ENCODE data around the gene ABLIM2. TPM values are rescaled to one million over a fixed set of nuclear protein-coding genes. Genes with fewer than 3 reads are reported as not detected.

Gene ABLIM2
- total RNA-seq, 2 donors from 2014 or later: 2.6 to 7.3 TPM

DNA sequence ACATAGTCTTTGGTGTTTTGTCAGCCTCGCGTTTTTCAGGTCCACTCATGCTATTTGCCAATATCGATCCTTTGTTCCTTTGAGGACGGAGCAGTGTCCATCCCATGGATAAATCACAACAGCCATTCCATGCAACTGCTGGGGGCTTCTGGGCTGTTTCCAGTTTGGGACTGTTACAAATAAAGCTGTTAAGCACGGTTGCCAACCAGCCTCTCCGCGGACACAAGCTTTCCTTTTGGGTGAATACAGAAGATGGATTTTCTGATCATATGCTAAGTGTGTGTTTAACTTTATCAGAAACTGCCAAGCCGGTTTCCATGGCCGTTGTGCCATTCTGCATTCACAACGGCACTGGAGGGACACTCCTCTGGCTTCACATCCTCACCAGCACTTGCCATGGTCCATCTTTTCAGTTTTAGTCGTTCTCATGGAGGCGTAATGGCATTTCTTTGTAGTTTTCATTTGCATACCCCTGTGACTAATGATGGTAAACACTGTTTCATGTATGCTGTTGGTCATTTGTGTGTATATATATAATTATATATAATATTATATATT, 67.8 kb downstream of the ABLIM2 start:
- no peak for DNase-seq (ENCODE audit: low spot score)
- H3K9me3 ChIP-seq: no peaks in the 10 kb centered on the region
- no peak overlapping the region for H3K27ac ChIP-seq
- H3K4me3 ChIP-seq: no peak overlapping the region
- 75% methylated on average over 12 of the region's 12 CpGs for WGBS
- H3K27me3 ChIP-seq (replicated peaks; ENCODE audit: insufficient read depth): no peaks in the 10 kb centered on the region
- intact Hi-C loops (cut with DNase I): no loop called here
- TF ChIP-seq POLR2AphosphoS5 (IDR thresholded peaks at IDR 0.05) (no peak), POLR2A (IDR thresholded peaks at IDR 0.05) (no peak)
- TF ChIP-seq, protein P1, sequence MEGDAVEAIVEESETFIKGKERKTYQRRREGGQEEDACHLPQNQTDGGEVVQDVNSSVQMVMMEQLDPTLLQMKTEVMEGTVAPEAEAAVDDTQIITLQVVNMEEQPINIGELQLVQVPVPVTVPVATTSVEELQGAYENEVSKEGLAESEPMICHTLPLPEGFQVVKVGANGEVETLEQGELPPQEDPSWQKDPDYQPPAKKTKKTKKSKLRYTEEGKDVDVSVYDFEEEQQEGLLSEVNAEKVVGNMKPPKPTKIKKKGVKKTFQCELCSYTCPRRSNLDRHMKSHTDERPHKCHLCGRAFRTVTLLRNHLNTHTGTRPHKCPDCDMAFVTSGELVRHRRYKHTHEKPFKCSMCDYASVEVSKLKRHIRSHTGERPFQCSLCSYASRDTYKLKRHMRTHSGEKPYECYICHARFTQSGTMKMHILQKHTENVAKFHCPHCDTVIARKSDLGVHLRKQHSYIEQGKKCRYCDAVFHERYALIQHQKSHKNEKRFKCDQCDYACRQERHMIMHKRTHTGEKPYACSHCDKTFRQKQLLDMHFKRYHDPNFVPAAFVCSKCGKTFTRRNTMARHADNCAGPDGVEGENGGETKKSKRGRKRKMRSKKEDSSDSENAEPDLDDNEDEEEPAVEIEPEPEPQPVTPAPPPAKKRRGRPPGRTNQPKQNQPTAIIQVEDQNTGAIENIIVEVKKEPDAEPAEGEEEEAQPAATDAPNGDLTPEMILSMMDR (IDR thresholded peaks at IDR 0.05): no peak
- H3K36me3 ChIP-seq: no peaks in the 10 kb centered on the region
- H3K4me1 ChIP-seq (replicated peaks): no peaks in the 10 kb centered on the region

GRCh38 chr4:8090312-8090711, 68.3 kb downstream of the ABLIM2 start:
- Histone ChIP-seq H3K4me3 (no peak overlapping the region), H3K36me3 (no peaks in the 10 kb centered on the region), H3K9me3 (no peaks in the 10 kb centered on the region), H3K27me3 (replicated peaks; ENCODE audit: insufficient read depth) (no peaks in the 10 kb centered on the region), H3K4me1 (replicated peaks) (no peaks in the 10 kb centered on the region), H3K27ac (no peak overlapping the region)
- peak; percentile 33 for DNase-seq (ENCODE audit: low spot score)
- TF ChIP-seq POLR2A (IDR thresholded peaks at IDR 0.05) (no peak), POLR2AphosphoS5 (IDR thresholded peaks at IDR 0.05) (peak; percentile 53)
- TF ChIP-seq, protein P1 (IDR thresholded peaks at IDR 0.05): no peak
- intact Hi-C loops (cut with DNase I): no loop called here
- 41% methylated on average over 4 of the region's 4 CpGs for WGBS

GRCh38 chr4:8089862-8090261, 68.8 kb downstream of the ABLIM2 start:
- H3K27ac ChIP-seq: no peak overlapping the region

DNA sequence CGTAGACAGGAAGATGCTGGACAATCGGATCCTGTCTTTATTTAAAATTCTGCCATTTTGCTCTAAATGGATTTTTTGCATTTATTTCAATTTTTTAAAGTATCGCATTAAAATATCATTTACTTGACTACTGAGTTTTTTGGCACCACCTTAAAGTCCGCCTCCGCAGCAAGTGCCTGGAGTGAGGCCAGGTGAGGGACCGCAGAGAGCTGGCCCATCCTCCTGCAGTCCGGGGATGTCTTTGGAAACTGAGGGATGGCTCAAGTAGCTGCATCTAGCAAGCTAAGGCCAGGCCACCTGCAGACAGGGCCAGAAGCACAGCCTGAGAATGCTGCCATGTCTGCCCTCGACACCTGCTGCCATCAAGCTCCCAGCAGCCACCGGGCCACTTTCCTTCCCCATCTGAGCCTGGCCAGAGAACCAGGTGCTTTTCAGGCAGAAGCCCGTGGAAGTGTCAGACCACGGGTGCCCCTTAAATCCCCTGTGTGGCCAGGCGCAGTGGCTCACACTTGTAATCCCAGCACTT, 69.6 kb downstream of the ABLIM2 start:
- no peak for DNase-seq (ENCODE audit: low spot score)
- Histone ChIP-seq H3K27me3 (replicated peaks; ENCODE audit: insufficient read depth) (no peaks in the 10 kb centered on the region), H3K36me3 (no peaks in the 10 kb centered on the region), H3K9me3 (no peaks in the 10 kb centered on the region), H3K4me1 (replicated peaks) (no peaks in the 10 kb centered on the region), H3K27ac (no peak overlapping the region), H3K4me3 (no peak overlapping the region)
- TF ChIP-seq POLR2AphosphoS5 (IDR thresholded peaks at IDR 0.05) (no peak), POLR2A (IDR thresholded peaks at IDR 0.05) (no peak)
- TF ChIP-seq, protein P1 (IDR thresholded peaks at IDR 0.05): no peak
- 86% methylated on average over 12 of the region's 12 CpGs for WGBS
- intact Hi-C loops (cut with DNase I): no loop called here

More at GRCh38 chr4:8089862-8090261, 68.8 kb downstream of the ABLIM2 start:
- WGBS: 75% methylated on average over 7 of the region's 7 CpGs
- no peaks in the 10 kb centered on the region for H3K27me3 ChIP-seq (replicated peaks; ENCODE audit: insufficient read depth)
- no peaks in the 10 kb centered on the region for H3K9me3 ChIP-seq
- H3K36me3 ChIP-seq: no peaks in the 10 kb centered on the region
- no peak for TF ChIP-seq POLR2A (IDR thresholded peaks at IDR 0.05)
- TF ChIP-seq, protein P1 (IDR thresholded peaks at IDR 0.05): no peak
- no peak for TF ChIP-seq POLR2AphosphoS5 (IDR thresholded peaks at IDR 0.05)
- DNase-seq (ENCODE audit: low spot score): no peak
- H3K4me3 ChIP-seq: no peak overlapping the region
- H3K4me1 ChIP-seq (replicated peaks): no peaks in the 10 kb centered on the region
- intact Hi-C loops (cut with DNase I): no loop called here

- 86% methylated on average over 18 of the region's 18 CpGs for WGBS
- intact Hi-C loops (cut with DNase I): no loop called here
- no peaks in the 10 kb centered on the region for H3K4me1 ChIP-seq (replicated peaks)
- TF ChIP-seq POLR2A (IDR thresholded peaks at IDR 0.05) (no peak), POLR2AphosphoS5 (IDR thresholded peaks at IDR 0.05) (no peak)
- TF ChIP-seq, protein P1 (IDR thresholded peaks at IDR 0.05): no peak
- H3K9me3 ChIP-seq: no peaks in the 10 kb centered on the region
- H3K27ac ChIP-seq: no peak overlapping the region
- H3K27me3 ChIP-seq (replicated peaks; ENCODE audit: insufficient read depth): no peaks in the 10 kb centered on the region
- no peak for DNase-seq (ENCODE audit: low spot score)
- no peak overlapping the region for H3K4me3 ChIP-seq
- H3K36me3 ChIP-seq: no peaks in the 10 kb centered on the region
Observed at GRCh38 chr4:8087921-8088495, 70.6 kb downstream of the ABLIM2 start.
